Putamen (tissue), 1 donor: Measurements from ENCODE around the gene FAM186B.

Source experiments
- DNase-seq: peaks from one replicate; pipeline ENCODE4 v3.0.0-alpha.2; 2016; ENCODE audit warnings: low spot score

FAM186B gene

GRCh38 chr12:49567611-49568441, 37.6 kb downstream of the FAM186B start, which contains the start of gene MCRS1:
MCRS1 (minus strand) TSS chr12:49568142; CDS start chr12:49566731, 1,411 bp downstream.
- DNase-seq, result peak; percentile 91

DNA sequence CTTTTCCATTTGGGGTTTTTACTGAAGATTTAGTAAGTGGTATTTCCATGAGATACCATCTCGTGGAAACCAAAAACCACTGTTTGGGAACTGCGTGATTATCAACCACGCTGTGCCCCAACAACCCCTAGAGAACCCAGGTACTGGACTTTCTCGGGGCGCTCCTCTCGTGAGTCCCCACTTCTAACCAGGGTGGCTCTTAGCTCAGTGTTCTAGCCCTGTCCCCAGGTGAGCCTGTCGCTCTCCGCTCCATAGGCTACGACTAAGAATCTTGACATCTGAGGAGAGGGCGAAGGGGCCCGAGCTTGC, 38.2 kb downstream of the FAM186B start:
- no peak for DNase-seq

- DNase-seq, result no peak
Observed at GRCh38 chr12:49566361-49566760, 39.1 kb downstream of the FAM186B start.

GRCh38 chr12:49565406-49566265, 39.8 kb downstream of the FAM186B start:
- no peak for DNase-seq

DNA sequence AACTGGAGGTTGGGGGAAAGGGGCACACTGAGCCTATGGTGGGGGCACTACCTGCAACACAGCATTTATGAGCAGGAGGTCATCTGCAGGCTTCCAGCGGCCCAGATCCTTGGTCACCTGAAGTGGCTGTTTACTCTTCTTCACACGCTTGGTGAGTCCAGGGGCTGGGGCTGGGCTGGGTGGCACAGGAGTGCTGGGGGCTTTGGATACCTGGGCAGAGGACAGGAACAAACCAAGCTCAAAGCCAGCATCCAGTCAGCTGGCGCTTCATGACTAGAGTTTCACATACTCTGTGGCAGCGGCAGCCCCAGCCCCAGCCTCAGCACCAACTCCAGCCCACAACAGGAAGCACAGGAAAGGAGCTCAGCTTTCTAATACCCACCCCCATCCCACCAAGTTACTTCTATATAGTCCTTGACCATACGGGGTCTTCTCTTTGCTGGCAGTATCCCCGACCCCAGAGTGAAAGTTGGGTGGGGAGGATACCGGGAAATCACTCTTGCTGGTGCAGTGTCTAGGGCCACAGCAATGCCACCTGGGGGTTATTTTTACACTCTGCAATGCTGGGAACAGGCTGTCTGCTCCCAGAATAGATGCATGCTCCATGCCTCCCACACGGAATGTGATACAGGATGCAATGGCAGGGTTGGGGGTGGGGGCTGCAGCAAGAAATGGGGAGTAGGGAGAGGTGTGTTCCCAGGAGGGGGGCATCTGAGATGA, 40.6 kb downstream of the FAM186B start:
- peak; percentile 72 for DNase-seq

DNA sequence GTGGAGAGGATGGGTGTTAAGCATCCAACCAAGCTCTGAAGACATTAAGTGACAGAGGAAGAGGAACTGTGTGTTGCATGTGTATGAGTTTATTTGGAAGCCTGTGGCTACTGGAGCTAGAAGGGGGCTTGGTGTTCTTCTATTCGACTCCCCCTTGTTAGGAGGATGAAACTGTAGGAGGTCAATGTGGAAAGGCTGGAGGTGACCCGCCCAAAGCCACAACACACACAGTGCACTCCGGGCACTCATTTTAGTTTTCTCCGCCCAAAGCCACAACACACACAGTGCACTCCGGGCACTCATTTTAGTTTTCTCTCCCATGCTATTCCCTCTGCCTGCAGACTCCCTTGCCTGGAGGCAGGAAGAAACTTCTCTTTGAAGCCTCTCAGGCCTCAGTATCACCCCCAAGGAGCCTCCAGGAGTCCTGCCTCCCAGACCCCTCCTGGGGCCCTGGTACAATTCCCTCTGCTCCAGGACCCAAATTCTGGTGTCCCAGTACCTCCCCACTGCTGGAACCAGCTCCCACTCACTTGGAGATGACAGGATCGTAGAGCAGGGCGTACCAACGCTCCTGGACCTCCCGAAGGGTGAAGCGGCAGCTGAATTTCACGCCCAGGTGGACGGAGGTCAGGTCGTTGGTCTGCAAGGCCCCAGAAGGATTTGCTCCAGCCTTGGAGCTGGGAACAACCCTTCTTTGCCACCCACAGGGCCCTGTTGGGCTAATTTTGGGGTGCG, 41.3 kb downstream of the FAM186B start:
- DNase-seq, result no peak

DNA sequence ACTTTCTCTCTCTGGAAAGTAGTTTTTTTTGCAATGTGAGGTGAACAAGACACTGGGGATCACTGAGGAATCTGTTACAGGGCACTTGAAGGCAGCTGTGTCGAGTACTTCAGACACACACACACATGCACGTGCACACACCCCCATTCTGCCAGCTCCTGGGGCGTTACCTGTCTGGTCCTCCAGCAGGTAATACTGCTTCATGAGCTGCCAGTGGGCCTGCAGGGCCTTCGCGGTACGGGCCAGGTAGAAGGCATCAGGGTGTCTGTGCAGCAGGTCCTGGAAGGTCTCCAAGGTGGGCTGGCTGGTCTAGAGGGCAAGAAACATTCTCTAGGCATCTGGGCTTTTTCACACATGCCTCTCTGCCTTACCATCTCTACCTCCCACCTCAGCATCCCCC, 42.6 kb downstream of the FAM186B start:
- no peak for DNase-seq

DNA sequence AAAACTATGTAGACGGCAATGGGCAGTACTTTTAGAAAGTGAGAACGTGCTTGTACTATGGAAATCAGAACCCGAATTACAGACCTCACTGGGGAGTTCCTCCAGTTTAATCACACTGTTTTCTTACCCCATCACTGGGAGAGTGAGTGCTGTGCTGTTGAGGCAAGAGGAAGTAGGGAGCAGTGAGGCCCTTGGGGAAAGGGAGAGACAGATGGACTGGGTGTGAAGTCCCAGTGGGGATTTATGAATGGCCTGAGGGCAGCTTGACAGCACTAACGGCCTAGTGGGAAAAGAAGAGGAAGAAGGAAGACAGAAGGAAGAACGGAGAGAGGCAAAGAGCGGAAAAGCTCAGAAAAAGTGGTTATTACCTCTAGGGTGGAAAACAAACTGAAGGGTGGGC, 43.2 kb downstream of the FAM186B start:
- no peak for DNase-seq

DNA sequence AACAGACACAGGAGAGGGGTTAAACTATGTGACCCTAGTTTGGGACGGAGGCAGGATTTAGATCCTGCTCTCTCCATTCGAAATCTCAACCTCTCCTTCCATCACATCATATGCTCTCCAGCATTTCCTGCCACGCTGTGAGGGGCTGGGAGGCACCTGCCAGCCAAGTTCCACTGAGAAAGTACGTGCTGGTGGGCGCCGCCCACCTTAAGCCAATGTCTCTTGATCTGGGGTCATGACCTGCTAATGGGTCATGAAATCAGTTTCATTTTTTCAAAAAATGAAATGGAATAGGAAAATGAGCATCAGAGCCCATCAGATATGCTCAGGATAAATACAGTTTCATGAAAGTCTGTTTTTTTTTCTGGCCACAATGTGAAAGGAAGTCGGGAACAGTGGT, 44.7 kb downstream of the FAM186B start:
- no peak for DNase-seq

DNA sequence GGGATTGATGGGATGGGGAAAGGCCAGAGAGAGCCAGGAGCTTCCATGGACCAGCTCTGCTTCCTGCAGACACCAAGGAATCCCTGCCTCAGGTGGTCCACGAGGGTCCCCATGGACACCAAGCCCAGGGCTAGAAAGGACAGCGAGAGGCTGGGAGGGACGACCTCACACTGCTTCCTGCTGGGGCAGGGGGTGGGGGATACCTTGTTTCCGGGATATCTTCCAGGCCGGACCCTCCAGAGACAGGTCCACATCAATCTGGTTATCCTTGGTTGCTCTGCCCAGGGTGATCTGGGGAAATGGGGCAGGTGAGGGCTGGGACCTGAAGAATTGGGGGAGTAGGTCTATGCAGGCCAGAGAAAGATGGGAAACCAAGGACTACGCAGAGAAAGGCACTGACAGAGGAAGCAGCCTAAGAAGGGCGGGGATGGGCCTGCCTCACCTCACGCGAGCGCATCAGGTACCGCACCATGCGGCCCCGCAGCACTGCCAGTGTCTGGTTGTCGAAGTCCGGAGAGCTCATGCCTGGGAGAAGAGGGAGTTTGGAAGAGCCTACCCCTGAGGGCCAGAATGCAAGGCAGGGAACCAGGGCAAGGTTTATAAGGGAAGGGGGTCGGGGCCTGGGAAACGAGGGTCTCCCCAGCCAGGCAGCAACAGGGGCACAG, 46.3 kb downstream of the FAM186B start:
- no peak for DNase-seq

DNA sequence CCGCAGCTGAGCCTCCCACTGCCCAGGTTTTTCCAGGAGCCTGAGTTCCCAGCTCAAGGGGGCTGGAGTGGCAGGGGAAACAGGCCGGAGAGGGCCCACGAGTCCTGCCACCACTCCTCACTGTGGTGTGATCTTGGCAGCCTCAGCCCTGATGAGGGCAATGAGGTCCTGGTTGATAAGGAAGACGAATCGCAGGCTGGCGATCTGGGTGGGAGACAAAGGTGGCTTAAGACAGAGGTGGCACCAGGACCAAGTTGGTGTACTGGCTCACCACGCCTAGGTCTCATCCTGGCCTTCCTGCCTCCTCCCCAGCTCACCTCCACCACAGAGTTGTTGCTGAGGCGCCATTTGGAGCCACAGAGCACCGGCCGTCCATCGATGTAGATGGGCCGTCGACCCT, 46.9 kb downstream of the FAM186B start:
- no peak for DNase-seq

DNA sequence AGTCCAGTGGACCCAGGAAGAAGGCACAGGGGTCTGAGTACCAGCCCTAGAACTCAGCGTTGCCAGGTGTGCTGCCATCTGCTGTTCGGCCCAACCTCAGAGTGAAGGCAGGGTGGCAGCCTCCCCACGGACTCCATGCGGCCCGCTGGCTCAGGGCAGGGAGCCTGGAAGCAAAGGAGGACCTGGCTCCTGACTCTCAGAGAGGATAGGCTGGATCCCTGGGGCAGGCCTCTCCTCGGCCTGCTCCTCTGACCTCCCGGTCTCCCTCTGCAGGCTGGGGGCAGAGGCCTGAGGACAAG, 47.6 kb downstream of the FAM186B start:
- DNase-seq, result no peak

DNA sequence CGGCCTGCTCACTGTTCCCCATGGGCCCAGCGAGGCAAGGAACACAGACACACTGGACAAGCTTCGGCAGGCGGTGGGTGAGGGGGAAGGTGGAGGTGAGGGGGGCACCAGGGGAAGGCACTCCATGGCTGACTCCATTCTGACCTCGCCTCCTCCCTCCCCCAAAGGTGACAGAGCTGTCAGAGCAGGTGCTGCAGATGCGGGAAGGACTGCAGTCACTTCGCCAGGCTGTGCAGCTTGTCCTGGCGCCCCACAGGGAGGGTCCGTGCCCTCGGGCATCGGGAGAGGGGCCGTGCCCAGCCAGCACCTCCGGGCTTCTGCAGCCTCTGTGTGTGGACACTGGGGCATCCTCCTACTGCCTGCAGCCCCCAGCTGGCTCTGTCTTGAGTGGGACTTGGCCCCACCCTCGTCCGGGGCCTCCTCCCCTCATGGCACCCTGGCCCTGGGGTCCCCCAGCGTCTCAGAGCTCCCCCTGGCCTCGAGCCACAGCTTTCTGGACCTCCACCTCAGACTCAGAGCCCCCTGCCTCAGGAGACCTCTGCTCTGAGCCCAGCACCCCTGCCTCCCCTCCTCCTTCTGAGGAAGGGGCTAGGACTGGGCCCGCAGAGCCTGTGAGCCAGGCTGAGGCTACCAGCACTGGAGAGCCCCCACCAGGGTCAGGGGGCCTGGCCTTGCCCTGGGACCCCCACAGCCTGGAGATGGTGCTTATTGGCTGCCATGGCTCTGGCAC, 48.1 kb downstream of the FAM186B start:
- no peak for DNase-seq

GRCh38 chr12:49556391-49557186, 48.9 kb downstream of the FAM186B start:
- DNase-seq, result no peak

DNA sequence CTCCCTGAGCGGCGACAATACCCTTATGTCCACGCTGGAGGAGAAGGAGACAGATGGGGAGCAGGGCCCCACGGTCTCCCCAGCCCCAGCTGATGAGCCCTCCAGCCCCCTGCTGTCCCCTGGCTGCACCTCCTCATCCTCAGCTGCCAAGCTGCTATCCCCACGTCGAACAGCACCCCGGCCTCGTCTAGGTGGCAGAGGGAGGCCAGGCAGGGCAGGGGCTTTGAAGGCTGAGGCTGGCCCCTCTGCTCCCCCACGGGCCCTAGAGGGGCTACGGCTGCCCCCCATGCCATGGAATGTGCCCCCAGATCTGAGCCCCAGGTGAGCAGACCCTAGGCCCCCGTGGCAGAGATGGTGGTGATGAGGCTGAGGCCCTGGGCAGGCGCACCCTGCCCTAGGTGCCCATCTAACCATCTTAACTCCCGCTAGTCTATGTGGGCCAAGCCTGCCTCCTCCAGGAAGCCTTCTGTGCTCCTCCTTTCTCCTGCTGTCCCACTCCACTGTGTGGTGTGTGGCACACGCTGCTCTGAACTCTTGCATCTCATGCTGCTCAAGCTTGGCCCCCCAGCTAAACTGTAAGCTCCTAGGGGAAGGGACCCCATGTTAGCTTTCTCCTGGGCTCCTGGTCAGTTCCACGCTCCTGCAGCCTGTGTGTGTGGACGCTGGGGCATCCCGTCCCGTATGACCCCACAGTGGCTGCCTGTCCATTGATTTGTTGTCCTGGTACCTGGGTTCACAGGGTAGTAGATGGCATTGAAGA, 49.6 kb downstream of the FAM186B start:
- DNase-seq, result no peak

GRCh38 chr12:49554266-49554665, 51.2 kb downstream of the FAM186B start:
- no peak for DNase-seq

GRCh38 chr12:49553512-49554088, 51.8 kb downstream of the FAM186B start:
- DNase-seq, result peak; percentile 54

GRCh38 chr12:49552899-49553298, 52.5 kb downstream of the FAM186B start:
- no peak for DNase-seq

GRCh38 chr12:49552425-49552824, 53.0 kb downstream of the FAM186B start:
- DNase-seq, result no peak
